NCI-H2196 (cell line): ENCODE results near the gene COLGALT1.
"Not testable (repeated sequence)": the region's sequence is repeated elsewhere in the genome, so short reads cannot be mapped to it uniquely, and the experiment has no call there.

Experiments
- DNase-seq: peaks from one replicate; lab custom pipeline; 2025; ENCODE audit not compliant: unreplicated experiment; lab: John Stamatoyannopoulos, UW

COLGALT1 gene

DNA sequence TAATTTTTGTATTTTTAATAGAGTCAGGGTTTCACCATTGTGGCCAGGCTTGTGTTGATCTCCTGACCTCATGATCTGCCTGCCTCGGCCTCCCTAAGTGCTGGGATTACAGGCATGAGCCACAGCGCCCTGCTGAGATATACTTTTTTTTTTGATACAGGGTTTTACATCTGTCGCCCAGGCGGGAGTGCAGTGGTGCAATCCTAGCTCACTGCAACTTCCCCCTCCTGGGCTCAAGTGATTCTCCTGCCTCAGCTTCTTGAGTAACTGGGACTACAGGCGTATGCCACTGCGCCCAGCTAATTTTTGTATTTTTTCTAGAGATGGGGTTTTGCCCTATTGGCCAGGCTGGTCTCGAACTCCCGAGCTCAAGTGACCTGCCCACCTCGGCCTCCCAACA is 2.0 kb downstream of the COLGALT1 start:
- no peak for DNase-seq

DNA sequence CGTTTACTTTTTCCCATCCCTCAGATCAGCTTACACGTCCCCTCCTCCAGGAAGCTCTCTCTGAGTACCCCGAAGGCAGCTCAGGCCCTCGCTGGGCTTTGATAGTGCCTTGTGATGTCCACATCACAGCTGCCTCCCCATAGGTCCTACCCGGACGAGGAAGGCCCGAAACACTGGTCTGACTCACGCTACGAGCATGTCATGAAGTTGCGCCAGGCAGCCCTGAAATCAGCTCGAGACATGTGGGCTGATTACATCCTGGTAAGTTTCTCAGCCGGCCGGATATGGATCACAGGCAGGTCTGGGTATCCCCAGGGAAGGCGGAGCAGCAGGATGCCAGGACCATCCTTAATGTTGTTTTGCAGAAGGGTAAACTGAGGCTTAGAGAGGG is 4.8 kb downstream of the COLGALT1 start:
- DNase-seq = no peak

DNA sequence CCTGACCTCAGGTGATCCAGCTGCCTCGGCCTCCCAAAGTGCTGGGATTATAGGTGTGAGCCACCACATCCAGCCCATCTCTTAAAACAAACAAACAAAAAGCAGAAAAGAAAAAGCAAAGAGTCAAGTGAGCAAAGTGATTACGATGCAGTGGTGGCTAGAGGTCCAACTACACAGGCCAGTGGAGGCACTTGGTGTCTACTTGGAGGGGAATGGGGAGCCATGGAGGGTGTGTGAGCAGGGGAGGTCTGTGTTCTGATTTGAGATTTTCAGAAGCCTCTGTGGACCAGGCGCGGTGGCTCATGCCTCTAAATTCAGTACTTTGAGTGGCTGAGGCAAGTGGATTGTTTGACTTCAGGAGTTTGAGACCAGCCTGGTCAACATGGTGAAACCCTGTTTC is 6.6 kb downstream of the COLGALT1 start:
- no peak for DNase-seq

DNA sequence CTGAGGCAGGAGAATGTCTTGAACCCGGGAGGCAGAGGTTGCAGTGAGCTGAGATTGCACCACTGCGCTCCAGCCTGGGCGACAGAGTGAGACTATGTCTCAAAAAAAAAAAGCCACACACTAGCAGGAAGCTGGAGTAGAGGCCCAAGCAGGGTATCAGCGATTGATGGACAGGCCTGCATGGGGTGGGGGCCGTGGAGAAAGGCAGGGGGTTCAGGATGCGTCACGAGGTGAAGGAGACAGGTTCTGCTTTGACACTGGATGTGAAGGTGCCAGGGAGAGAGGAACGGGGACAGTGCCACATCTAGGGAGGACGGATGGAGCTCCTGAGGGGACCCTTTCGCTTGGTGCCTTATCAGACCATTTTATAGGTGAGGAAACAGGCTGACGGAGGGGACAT is 7.1 kb downstream of the COLGALT1 start:
- no peak for DNase-seq

DNA sequence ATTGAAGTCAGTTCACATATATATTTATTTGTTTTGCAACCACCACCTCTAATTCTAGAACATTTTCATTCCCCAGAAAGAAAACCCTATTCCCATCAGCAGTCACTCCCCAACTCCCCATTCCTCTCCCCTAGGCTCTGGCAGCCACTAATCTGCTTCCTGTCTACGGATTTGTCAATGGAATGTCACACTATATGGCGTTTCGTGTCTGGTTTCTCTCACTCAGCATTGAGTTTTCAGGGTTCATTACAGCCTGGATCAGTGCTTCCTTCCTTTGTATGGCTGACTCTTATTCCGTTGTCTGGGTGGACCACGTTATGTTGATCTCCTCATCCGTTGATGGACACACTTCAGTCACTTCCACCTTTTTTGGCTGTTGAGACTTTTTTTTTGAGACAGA is 9.3 kb downstream of the COLGALT1 start:
- no peak for DNase-seq

DNA sequence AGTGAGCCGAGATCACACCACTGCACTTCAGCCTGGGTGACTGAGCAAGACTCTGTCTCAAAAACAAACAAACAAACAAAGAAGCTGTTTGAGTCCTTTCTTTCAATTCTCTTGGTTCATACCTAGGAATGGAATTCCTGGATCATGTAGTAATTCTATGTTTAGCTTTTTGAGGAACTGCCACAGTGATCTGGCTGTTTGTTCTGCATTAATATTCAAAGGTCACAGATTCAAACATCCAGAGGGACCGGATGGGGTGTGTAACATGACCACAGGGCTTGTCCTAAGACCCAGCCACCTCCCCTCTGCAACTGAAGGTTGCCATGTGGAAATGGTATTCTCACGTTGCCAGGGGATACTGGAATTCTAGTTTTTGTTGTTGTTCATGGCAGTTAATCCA is 10.2 kb downstream of the COLGALT1 start:
- DNase-seq = peak; percentile 29

DNA sequence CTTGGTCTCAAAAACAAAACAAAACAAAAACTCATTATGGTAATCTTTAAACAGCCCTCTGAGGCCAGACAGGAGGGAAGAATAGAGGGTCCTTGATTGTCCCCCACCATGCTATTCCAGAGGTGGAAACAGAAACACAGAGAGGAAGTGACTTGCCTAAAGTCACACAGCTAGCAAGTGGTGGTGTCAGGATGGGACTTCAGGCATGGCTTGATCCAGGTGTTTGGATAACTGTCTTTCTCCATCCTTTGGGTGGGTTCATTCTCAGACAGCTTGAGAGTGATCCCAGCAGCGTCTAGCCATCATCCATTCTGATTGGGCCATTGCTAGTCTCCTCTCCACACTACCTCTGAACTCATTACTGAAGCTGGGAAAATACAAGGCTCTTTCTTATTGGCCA is 12.5 kb downstream of the COLGALT1 start:
- no peak for DNase-seq

DNA sequence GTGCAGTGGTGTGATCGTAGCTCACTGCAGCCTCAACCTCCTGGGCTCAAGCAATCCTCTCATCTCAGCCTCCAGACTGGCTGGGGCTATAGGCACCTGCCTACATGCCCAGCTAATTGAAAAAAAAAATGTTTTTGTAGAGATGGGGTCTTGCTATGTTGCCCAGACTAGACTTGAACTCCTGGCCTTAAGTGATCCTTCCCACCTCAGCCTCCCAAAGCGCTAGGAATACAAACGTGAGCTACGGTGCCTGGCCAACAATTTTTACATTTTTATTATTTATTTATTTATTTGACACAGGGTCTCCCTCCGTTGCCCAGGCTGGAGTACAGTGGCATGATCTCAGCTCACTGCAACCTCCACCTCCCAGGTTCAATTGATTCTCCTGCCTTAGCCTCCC is 14.8 kb downstream of the COLGALT1 start:
- DNase-seq = not testable (repeated sequence)

DNA sequence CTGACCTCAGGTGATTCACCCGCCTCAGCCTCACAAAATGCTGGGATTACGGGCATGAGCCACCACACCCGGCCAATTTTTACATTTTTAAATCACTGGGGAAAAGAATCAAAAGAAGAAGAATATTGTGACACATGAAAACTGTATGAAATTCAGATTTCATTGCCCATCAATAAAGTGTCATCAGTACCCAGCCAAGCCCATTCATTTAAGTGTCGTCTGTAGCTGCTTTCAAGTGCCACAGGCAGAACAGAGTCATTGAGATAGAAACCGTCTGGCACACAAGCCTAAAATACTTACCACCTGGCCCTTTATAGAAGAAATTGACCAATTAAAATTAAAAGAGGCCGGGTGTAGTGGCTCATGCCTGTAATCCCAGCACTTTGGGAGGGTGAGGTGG is 15.3 kb downstream of the COLGALT1 start:
- DNase-seq = peak; percentile 59

DNA sequence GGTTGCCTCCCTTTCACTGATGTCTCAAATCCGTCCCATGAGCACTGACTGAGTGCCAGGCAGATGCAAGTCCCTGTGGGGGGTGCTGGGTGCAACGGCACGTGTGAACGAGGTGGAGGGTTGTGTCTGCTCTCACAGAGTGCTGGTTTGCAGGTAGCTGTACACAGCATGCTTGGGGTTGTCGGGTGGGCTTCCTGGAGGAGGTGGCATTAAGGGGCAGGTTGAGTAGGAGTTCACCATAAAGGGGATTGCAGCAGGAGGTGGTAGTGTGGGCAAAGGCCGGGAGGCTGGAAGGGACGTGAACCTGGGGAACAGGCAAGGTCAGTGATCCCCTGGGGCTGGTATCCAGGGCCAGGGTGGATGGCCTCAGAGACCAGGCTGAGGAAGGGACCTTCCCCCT is 17.2 kb downstream of the COLGALT1 start:
- DNase-seq = no peak

DNA sequence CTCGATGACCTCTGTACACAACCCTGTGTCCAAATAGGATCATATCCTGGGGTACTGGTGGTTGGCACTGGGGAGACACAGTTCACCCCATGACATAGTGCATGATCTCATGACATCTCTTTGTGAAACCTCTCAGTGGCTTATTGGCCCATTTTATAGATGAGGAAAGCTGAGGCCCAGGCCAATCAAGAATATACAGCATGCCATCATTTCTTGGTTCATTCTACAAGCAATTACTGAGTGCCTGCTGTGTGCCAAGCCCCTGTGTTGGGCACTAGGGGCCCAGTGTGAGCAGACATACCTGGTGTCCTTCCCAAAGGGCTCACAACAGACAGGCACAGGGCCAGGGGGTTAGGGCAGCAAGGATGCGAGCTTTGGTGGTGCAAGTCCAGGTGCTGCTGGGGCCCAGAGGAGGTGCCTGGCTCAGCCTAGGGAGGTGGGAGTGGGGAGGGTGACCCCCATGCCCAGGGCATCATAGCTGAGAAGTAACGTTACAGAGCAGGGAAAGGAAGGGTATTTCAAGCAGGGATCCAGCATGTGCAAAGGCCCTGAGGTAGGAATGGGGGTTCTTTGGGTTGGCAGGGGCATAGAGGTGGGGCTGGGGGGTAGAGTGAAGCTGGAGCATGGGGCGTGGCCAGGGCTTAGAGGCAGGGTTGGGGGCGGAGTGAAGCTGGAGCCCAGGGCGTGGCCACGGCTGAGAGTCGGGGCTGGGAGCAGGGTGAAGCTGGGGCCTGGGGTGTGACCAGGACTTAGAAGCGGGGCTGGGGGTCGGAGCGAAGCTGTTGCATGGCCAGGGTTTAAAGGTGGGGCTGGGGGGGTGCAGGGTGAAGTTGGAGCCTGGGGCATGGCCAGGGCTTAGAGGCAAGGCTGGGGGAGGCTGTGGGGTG is 20.7 kb downstream of the COLGALT1 start:
- DNase-seq = no peak

DNA sequence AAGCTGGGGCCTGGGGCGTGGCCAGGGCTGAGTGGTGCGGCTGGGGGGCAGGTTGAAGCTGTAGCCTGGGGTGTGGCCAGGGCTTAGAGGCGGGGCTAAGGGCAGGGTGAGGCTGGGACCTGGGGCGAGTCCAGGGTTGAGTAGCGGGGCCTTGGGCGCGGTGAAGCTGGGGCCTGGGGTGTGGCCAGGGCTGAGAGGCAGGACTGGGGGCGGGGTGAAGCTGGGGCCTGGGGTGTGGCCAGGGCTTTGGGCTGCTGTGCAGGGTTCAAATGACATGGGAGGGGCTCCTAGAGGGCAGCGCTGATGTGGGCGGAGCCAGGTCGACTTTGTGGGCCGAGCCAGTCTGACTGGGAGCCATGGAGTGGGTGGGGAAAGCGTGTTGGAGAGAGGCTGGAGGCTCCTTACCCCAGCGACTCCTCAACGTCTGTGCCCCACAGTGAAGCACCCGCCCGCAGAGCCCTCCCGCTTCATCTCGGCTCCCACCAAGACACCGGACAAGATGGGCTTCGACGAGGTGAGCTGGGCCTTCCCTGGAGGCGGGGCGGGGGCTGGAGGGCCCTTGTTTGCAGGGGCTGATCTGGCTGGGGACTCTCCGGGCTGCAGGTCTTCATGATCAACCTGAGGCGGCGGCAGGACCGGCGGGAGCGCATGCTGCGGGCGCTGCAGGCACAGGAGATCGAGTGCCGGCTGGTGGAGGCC is 21.5 kb downstream of the COLGALT1 start:
- DNase-seq = peak; percentile 55

DNA sequence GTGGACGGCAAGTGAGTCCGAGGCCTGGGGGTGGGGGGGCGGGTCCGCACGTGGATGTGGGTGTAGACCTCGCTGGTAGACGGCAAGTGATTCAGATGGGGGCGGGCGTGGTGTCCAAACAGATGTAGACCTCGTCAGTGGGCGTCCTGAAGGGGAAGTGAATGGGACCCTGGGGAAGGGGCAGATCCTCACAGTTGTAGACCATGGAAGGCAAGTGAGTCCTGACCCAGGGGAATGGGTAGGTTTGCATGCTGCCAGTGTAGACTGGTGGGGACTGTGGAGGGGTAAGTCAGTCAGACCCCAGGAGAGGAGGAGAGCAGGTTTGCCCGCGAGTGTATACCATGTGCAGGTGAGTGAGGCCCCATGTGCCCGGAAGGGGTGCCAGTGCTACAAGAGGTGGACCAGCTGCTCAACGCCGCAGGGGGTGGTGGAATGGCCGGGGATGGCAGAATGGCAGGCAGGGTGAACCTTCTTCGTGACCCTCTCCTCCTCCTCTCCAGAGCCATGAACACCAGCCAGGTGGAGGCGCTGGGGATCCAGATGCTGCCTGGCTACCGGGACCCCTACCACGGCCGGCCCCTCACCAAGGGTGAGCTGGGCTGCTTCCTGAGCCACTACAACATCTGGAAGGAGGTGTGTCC is 22.1 kb downstream of the COLGALT1 start:
- no peak for DNase-seq

DNA sequence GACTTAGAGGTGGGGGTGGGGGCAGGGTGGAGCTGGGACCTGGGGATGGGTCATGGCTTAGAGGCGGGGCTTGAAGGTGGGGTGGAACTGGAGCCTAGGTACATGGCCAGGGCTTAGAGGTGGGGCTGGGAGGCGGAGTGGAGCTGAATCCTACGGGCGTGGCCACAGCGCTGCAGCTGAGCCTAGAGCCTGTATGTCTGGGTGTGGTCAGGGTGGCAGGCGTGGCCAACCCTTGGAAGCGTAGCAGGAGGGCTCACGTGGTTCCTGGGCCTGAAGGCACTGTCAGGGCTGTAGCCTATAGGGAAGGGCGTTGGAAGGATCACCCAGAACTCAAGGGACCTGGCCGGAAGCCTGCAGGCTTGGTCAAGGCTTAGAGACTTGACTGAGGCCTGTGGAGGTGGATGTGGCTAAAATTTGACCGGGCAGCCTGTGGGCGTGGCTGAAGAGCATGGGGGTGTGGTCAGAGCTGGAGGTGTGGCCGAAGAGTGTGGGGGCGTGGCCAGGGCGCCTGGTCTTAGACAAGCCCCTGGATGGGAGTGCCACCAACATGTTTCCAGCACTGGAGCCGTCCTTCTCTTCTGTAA is 24.3 kb downstream of the COLGALT1 start:
- DNase-seq = peak; percentile 76

DNA sequence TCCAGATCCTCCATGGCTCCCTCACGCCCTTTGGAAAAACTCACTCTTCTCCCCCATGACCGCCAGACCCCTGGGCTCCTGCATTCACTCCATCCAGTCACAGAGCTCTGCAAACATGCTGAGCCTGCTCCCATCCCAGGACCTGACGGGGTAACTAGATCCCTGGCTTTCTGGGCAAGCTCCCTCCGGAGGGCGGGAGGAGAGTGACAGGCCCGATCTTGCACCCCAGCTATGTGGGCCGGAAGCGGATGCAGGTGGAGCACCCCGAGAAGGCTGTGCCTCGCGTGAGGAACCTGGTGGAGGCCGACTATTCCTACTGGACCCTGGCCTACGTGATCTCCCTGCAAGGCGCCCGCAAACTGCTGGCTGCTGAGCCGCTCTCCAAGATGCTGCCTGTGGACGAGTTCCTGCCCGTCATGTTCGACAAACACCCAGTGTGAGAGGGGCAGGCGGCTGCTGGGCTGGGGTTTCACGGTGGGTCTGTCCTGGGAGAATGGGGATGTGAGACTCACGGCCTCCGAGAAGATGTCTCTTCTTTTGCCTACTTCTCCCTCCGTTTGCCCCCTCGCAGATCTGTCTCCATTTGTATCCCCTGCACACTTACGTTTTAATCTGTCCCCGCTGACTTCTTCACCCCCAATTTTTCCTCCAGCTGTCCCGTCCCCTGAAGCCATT is 25.2 kb downstream of the COLGALT1 start:
- DNase-seq = no peak

DNA sequence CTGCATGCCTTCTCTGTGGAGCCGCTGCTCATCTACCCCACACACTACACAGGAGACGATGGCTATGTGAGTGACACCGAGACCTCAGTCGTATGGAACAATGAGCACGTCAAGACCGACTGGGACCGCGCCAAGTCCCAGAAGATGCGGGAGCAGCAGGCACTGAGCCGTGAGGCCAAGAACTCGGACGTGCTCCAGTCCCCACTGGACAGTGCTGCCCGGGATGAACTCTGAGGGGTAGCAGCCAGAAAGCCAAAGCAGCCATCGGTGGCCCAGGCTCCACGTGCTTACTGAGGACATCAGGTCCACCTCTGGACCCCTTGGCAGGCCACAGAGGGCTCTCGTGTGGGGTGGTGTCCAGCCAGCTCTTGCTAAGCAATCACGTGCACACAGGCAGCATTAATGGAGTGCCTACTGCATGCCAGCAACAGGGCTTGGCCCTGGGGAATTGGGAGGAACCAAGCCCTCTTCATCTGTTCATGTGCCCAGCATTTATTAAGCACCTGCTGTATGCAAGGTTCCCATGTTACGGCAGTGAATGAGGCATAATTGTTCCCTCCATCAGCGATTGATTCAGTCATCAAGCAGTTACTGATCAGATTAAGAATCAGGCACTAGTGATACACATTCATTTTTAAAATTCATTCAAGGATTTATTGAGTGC is 25.9 kb downstream of the COLGALT1 start:
- DNase-seq = no peak

DNA sequence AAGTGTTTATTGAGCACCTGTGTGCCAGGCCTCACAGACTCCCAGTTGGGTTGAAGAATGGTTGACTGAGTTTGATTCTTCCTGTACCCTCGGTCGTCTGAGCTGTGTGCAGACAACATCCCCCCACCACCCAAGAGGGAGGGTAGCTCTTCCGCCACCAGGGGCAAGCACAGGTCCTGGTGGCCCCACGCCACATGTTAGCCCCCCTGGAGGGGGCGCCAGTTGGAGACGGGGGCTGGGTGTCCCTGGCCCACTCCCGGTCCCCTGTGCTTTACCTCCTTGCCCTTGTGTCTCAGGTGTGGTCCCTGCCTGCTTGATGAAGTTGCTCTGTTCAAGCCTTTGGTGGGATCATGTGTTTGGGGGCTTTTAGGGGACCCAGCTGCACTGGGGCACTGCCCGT is 27.2 kb downstream of the COLGALT1 start:
- no peak for DNase-seq

DNA sequence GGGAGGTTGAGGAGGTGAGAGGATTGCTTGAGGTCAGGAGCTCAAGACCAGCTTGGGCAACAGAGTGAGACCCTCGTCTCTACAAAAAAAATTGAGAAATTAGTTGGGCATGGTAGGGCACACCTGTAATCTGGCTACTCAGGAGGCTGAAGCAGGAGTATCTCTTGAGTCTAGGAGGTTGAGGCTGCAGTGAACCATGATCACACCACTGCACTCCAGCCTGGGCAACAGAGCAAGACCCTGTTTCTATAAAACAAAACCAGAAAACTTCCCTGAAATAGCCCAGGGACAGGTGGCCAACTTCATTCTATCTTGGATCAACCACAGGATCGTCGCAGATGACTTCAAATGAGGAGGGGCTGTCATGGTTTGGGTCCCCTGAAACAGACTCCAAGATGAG is 28.7 kb downstream of the COLGALT1 start:
- DNase-seq = no peak

DNA sequence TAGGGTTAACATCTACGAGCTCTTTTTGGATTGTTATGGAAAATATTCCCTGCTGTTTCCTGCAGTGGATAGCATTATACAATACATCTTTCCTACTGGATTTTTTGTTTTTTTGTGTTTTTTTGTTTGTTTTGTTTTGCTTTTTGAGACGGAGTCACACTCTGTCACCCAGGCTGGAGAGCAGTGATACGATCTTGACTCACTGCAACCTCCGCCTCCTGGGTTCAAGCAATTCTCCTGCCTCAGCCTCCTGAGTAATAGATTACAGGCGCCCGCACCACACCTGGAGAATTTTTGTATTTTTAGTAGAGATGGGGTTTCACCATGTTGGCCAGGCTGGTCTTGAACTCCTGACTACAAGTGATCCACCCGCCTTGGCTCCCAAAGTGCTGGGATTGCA is 29.9 kb downstream of the COLGALT1 start:
- DNase-seq = not testable (repeated sequence)

DNA sequence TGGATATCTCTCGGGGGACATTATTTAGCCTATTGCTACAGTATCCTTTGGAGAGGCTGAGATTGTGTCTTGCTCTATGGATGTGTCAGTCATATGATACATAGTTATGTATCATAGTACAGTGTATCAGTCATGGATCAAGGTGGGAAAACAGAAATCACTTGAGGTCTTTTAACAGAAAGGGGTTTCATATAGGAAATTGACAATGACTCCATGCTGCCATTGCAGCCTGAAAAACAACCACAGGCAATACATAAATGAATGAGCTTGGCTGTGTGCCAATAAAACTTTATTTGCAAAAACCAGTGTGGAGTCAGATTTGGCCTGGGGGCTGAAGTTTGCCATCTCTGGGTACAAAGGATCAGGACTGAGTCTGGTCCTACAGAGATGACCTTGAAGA is 35.4 kb downstream of the COLGALT1 start:
- no peak for DNase-seq

DNA sequence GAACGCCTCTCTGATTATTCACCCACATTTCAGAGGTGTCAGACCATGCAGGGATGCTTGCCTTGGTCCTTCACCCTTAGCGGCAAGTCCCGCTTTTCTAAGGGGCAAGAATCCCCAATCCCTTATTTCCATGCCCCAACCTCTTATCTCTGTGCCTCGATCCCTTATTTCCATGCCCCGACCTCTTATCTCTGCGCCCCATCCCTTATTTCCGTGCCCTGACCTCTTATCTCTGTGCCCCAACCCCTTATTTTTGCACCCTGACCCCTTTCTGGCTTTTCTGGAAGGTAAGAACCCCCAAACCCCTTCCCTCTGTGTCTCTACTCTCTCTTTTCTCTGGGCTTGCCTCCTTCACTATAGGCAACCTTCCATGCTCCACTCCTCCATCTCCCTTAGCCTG is 38.8 kb downstream of the COLGALT1 start:
- DNase-seq = not testable (repeated sequence)
